ENCODE data around the gene ASIP.
"Not testable (repeated sequence)": the region's sequence is repeated elsewhere in the genome, so short reads cannot be mapped to it uniquely, and the experiment has no call there.

ASIP gene

GRCh38 chr20:34243377-34243776 lies 2.2 kb downstream of the ASIP start:
- no peak for DNase-seq

- no peak for DNase-seq
Measured at GRCh38 chr20:34246126-34246626, 5.0 kb downstream of the ASIP start.

GRCh38 chr20:34249291-34249690 lies 8.1 kb downstream of the ASIP start:
- no peak for DNase-seq

- DNase-seq: no peak
Measured at GRCh38 chr20:34250005-34250404, 8.8 kb downstream of the ASIP start.

- DNase-seq: no peak
Measured at GRCh38 chr20:34251619-34252018, 10.4 kb downstream of the ASIP start.

- not testable (repeated sequence) for DNase-seq
Measured at GRCh38 chr20:34252431-34253086, 11.3 kb downstream of the ASIP start.

- no peak for DNase-seq
Measured at GRCh38 chr20:34254979-34255378, 13.8 kb downstream of the ASIP start.

- no peak for DNase-seq
Measured at GRCh38 chr20:34256629-34257124, 15.5 kb downstream of the ASIP start.

GRCh38 chr20:34260208-34260942 lies 19.2 kb downstream of the ASIP start:
- DNase-seq: no peak

- no peak for DNase-seq
Measured at GRCh38 chr20:34262488-34263288, 21.5 kb downstream of the ASIP start.

GRCh38 chr20:34263468-34263867 lies 22.2 kb downstream of the ASIP start:
- not testable (repeated sequence) for DNase-seq

GRCh38 chr20:34264141-34264540 lies 22.9 kb downstream of the ASIP start:
- DNase-seq: no peak

- DNase-seq: no peak
Measured at GRCh38 chr20:34268145-34268544, 26.9 kb downstream of the ASIP start.

GRCh38 chr20:34268851-34269636 lies 27.8 kb downstream of the ASIP start:
- no peak for DNase-seq

GRCh38 chr20:34269996-34270627 lies 28.9 kb downstream of the ASIP start:
- no peak for DNase-seq

GRCh38 chr20:34271956-34272355 lies 30.7 kb downstream of the ASIP start:
- DNase-seq: no peak

- DNase-seq: no peak
Measured at GRCh38 chr20:34274694-34275093, 33.5 kb downstream of the ASIP start.

- DNase-seq: no peak
Measured at GRCh38 chr20:34281177-34281576, 40.0 kb downstream of the ASIP start.

- no peak for DNase-seq
Measured at GRCh38 chr20:34282041-34282440, 40.8 kb downstream of the ASIP start.

GRCh38 chr20:34283844-34284243 lies 42.6 kb downstream of the ASIP start:
- DNase-seq: no peak

GRCh38 chr20:34285450-34285849 lies 44.2 kb downstream of the ASIP start:
- no peak for DNase-seq

- not testable (repeated sequence) for DNase-seq
Measured at GRCh38 chr20:34287500-34287899, 46.3 kb downstream of the ASIP start.

All from NCI-H2107 (cell line).